ENCODE results near the gene RIT1.

RIT1 gene

DNA sequence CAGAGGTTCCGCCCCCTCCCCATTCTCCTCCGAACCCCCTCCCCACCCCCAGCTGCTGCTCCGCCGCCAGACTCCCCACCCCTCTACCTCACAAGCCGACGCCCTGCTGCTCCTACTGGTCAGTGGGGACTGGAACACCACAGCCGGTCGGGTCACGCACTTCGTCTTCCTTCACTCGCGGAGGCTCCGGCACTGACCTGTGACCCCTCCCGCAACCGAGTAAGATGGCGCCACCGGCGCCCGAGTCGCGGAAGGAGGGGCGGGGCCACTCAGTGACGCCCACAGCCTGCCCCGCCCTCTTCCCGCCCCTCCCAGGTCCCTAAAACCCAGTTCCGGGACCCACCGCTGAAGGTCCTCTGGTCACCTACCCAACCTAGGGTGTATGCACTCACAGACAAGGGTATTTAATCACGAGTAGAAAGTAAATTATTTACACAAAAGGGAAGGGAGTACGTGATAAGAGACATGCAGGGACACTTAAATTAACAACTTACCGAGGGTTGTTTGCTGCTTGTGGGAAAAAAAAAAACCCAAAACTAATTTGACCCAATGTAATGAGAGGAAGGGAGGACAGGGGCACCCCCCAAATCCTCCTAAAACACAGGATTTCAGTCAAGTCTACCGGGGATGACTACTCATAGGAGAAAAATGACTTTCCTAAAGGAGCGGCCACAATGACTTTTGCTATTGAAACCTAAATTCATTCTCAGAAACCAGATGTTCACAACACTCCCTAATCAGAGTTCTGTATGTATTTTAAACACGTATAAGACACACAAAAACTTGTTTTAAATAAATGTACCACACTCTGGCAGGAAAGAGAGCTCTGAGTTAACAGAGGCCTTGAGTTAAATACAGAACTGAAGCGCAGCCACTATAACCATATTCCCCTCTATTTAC lies at the start of gene RIT1:
Gene RIT1, minus strand, starts transcription at position 194 of the 900 bp plus-strand sequence. CDS start 588 bp downstream, outside the sequence.
- TF ChIP-seq, protein P1, sequence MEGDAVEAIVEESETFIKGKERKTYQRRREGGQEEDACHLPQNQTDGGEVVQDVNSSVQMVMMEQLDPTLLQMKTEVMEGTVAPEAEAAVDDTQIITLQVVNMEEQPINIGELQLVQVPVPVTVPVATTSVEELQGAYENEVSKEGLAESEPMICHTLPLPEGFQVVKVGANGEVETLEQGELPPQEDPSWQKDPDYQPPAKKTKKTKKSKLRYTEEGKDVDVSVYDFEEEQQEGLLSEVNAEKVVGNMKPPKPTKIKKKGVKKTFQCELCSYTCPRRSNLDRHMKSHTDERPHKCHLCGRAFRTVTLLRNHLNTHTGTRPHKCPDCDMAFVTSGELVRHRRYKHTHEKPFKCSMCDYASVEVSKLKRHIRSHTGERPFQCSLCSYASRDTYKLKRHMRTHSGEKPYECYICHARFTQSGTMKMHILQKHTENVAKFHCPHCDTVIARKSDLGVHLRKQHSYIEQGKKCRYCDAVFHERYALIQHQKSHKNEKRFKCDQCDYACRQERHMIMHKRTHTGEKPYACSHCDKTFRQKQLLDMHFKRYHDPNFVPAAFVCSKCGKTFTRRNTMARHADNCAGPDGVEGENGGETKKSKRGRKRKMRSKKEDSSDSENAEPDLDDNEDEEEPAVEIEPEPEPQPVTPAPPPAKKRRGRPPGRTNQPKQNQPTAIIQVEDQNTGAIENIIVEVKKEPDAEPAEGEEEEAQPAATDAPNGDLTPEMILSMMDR (IDR thresholded peaks at IDR 0.05), result peak; percentile 24 to 47
- H3K4me3 ChIP-seq, result peak within 1 kb of the TSS; percentile 79 to 86
- H3K27me3 ChIP-seq, result no peaks in the 10 kb centered on the region
- no peaks in the 10 kb centered on the region for H3K9me3 ChIP-seq
- peak within 1 kb of the TSS; percentile 96 for H3K27ac ChIP-seq
- peak; percentile 89 to 94 for DNase-seq
- peaks cover 45 to 74% (median 46%) of the 10 kb centered on the region in 3 donors for H3K36me3 ChIP-seq
- intact Hi-C loops (cut with DNase I; ENCODE audit: low total_unique reads), result no loop called here
- peaks cover 0 to 43% (median 14%) of the 10 kb centered on the region in 4 donors for H3K4me1 ChIP-seq

DNA sequence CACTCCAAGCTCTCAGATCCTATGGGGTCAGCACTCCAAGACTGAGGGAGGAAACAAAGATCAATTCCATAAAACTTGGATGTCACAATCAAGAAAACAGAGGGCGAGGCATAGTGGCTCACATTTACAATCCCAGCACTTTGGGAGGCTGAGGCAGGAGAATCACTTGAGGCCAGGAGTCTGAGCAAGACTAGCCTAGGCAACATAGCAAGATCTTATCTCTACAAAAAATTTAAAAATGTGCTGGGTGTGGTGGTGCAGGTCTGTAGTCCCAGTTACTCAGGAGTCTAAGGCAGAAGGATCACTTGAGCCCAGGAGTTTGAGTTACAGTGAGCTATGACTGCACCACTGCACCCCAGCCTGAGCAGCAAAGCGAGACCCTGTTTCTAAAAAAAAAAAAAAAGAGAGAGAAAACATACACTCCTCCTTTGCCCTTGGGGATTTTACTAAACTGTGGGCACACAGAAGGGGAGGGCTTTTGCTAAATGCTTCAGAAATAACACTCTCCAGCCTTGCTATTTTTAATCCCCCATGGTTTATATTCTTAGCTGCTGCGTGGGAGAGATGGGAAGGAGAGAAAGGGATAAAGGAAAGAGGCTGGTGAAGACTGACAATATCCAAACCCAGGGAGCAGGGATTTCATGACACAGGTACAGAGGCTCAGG lies 49.1 kb upstream of the RIT1 start:
- Histone ChIP-seq H3K36me3 (peaks cover 72 to 99% (median 96%) of the 10 kb centered on the region in 3 donors), H3K27ac (peak overlapping the region; percentile 83 to 91), H3K4me3 (no peak overlapping the region), H3K9me3 (no peaks in the 10 kb centered on the region), H3K27me3 (no peaks in the 10 kb centered on the region), H3K4me1 (peaks cover 0 to 41% (median 23%) of the 10 kb centered on the region in 4 donors)
- DNase-seq, result no peak
- intact Hi-C loops (cut with DNase I; ENCODE audit: low total_unique reads), result no loop called here
- TF ChIP-seq, protein P1 (IDR thresholded peaks at IDR 0.05), result no peak

- no peak overlapping the region for H3K27ac ChIP-seq
- TF ChIP-seq, protein P1 (IDR thresholded peaks at IDR 0.05), result no peak
- no peak for DNase-seq
- H3K9me3 ChIP-seq, result no peaks in the 10 kb centered on the region
- H3K36me3 ChIP-seq, result peaks cover 80 to 100% (median 98%) of the 10 kb centered on the region in 3 donors
- H3K4me3 ChIP-seq, result no peak overlapping the region
- peaks cover 0 to 31% (median 16%) of the 10 kb centered on the region in 4 donors for H3K4me1 ChIP-seq
- intact Hi-C loops (cut with DNase I; ENCODE audit: low total_unique reads), result no loop called here
- H3K27me3 ChIP-seq, result no peaks in the 10 kb centered on the region
Observed at GRCh38 chr1:155957411-155957915, 46.3 kb upstream of the RIT1 start.

DNA sequence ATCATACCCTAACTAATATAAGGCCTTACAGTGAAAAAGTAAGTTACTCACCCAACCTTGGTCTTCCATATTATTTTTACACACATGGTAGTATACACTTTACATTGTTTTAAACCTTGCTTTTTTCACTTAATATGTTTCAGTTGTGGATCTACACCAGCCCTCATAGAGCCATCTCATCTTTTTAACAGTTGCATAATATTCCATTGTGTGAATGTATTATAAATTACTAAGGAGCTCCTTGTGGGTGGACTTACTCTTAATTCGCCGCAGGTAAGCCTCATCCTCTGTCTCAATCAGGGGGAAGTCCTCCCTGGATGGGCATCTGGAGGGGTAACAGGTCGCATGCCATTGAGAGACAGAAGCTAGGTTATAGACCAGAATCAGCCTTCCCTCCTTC lies 43.5 kb upstream of the RIT1 start:
- peaks cover 0 to 3% (median 0%) of the 10 kb centered on the region in 4 donors for H3K4me1 ChIP-seq
- no peak for DNase-seq
- H3K36me3 ChIP-seq, result peaks cover 99 to 100% (median 100%) of the 10 kb centered on the region in 3 donors
- intact Hi-C loops (cut with DNase I; ENCODE audit: low total_unique reads), result no loop called here
- no peaks in the 10 kb centered on the region for H3K9me3 ChIP-seq
- no peak overlapping the region for H3K27ac ChIP-seq
- no peaks in the 10 kb centered on the region for H3K27me3 ChIP-seq
- H3K4me3 ChIP-seq, result no peak overlapping the region
- TF ChIP-seq, protein P1 (IDR thresholded peaks at IDR 0.05), result no peak

GRCh38 chr1:155952505-155952890 lies 41.3 kb upstream of the RIT1 start:
- Histone ChIP-seq H3K36me3 (peaks cover 98 to 100% (median 100%) of the 10 kb centered on the region in 3 donors), H3K4me1 (no peaks in the 10 kb centered on the region), H3K9me3 (no peaks in the 10 kb centered on the region), H3K27me3 (no peaks in the 10 kb centered on the region), H3K27ac (no peak overlapping the region), H3K4me3 (no peak overlapping the region)
- TF ChIP-seq, protein P1 (IDR thresholded peaks at IDR 0.05), result no peak
- no peak for DNase-seq
- intact Hi-C loops (cut with DNase I; ENCODE audit: low total_unique reads), result no loop called here
